IPS DF 6.9 (cell line): ENCODE data around the gene DCST2.

Source experiments
- DNase-seq: peaks from one replicate; pipeline ENCODE4 v3.0.0-alpha.2; 2013; ENCODE audit warnings: low read depth, low spot score
- H3K27ac ChIP-seq: one replicate; pipeline ENCODE4 v1.5.1; 2013; ENCODE audit warnings: low read length, control low read depth
- H3K27me3 ChIP-seq: 2 replicates; pipeline ENCODE4 v1.6.1; 2013; ENCODE audit warnings: mild to moderate bottlenecking, low read length; ENCODE audit not compliant: control insufficient read depth, insufficient read depth
- H3K36me3 ChIP-seq: 2 replicates; pipeline ENCODE4 v1.6.1; 2013; ENCODE audit warnings: low read length; ENCODE audit not compliant: control insufficient read depth, insufficient read depth
- H3K4me1 ChIP-seq: 2 replicates; pipeline ENCODE4 v1.6.1; 2013; ENCODE audit warnings: low read length; ENCODE audit not compliant: control insufficient read depth, insufficient read depth
- H3K4me3 ChIP-seq: 2 replicates; pipeline ENCODE4 v1.5.1; 2013; ENCODE audit warnings: mild to moderate bottlenecking, low read length
- H3K9me3 ChIP-seq: 2 replicates; pipeline ENCODE4 v1.6.1; 2013; ENCODE audit warnings: low read length, inconsistent platforms; ENCODE audit not compliant: control insufficient read depth, insufficient read depth
- WGBS: extraction: QIAGEN DNeasy Blood & Tissue Kit; methylation state at CpG from one replicate; pipeline ENCODE4 v1.1.7; 2013; ENCODE audit warnings: mixed read lengths, missing lambda C conversion rate; ENCODE audit not compliant: insufficient read length, insufficient coverage; 5-methylcytosine and 5-hydroxymethylcytosine counted together

Gene DCST2

DNA sequence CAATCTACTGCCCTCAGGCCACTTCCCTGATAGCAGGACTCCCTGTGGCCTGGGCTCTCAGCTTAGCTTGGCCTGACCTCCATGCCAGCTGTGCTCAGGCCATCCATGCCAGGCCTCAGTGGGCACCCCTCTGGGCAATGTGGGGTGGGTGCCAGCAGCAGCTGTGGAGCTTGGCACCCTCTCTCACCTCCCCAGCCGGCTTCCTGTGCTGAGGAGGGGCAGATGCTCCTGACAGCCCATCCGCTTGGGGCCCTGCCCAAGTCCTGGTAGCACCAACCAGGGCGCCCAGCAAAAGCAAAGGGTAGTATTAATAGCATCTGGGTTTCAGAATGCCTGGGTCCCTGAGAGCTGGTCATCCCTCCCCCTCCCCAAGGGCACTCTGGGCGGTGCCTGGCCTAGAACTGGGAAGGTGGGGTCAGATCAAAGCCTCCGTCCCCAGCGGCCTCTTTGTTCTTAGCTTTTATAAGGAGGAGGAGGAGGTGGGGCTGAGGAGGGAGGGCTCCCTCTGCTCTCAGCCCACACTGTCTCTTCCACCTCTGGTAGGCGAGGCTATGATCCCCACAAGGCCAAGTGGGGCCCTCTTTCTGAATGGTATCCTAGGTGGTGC, 36.1 kb upstream of the DCST2 start:
- Histone ChIP-seq H3K27ac (no peak overlapping the region), H3K27me3 (no peaks in the 10 kb centered on the region), H3K4me1 (peaks cover 13% of the 10 kb centered on the region), H3K36me3 (peaks cover 4% of the 10 kb centered on the region; the same call in 1 of the 2 replicates), H3K9me3 (no peaks in the 10 kb centered on the region), H3K4me3 (no peak overlapping the region; the same call in 1 of the 2 replicates)
- no peak for DNase-seq
- no CpG with 5 or more reads among the region's 7 CpGs for WGBS

DNA sequence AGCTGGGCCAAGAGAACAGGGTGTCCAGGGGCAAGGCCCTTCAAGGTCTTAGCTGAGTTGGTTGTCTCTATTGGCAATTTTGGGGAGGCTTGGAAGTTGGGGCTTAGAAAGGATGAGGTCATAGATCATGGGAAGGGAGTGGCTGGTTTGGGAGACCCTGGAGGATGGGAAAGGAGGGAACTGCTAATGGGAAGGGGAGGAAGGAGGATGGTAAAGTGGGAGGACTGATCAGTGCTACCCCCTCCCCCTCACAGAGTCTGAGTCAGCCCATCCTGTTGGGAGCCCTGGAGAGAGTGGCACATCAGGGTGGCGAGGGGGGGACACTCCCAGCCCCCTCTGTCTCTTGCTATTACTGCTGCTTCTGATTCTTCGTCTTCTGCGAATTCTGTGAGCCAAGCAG, 35.0 kb upstream of the DCST2 start:
- H3K4me3 ChIP-seq, result no peak overlapping the region
- no peak overlapping the region for H3K27ac ChIP-seq
- DNase-seq, result no peak
- peaks cover 4% of the 10 kb centered on the region; the same call in 1 of the 2 replicates for H3K36me3 ChIP-seq
- no peaks in the 10 kb centered on the region for H3K9me3 ChIP-seq
- no CpG with 5 or more reads among the region's 3 CpGs for WGBS
- peaks cover 13% of the 10 kb centered on the region for H3K4me1 ChIP-seq
- H3K27me3 ChIP-seq, result no peaks in the 10 kb centered on the region

DNA sequence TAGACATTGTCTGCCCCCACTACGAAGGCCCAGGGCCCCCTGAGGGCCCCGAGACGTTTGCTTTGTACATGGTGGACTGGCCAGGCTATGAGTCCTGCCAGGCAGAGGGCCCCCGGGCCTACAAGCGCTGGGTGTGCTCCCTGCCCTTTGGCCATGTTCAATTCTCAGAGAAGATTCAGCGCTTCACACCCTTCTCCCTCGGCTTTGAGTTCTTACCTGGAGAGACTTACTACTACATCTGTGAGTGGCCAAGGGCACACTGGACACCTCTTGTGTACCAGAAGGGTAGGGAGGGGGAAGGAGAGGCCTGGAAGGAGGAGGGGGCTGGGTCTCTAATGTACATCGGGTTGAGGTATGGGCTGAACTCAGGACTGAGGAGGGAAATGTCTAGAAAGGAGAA, 33.2 kb upstream of the DCST2 start:
- peaks cover 7% of the 10 kb centered on the region for H3K4me1 ChIP-seq
- peaks cover 4% of the 10 kb centered on the region; the same call in 1 of the 2 replicates for H3K36me3 ChIP-seq
- H3K9me3 ChIP-seq, result no peaks in the 10 kb centered on the region
- H3K27ac ChIP-seq, result no peak overlapping the region
- H3K4me3 ChIP-seq, result no peak overlapping the region
- DNase-seq, result no peak
- WGBS, result no CpG with 5 or more reads among the region's 8 CpGs
- H3K27me3 ChIP-seq, result no peaks in the 10 kb centered on the region

DNA sequence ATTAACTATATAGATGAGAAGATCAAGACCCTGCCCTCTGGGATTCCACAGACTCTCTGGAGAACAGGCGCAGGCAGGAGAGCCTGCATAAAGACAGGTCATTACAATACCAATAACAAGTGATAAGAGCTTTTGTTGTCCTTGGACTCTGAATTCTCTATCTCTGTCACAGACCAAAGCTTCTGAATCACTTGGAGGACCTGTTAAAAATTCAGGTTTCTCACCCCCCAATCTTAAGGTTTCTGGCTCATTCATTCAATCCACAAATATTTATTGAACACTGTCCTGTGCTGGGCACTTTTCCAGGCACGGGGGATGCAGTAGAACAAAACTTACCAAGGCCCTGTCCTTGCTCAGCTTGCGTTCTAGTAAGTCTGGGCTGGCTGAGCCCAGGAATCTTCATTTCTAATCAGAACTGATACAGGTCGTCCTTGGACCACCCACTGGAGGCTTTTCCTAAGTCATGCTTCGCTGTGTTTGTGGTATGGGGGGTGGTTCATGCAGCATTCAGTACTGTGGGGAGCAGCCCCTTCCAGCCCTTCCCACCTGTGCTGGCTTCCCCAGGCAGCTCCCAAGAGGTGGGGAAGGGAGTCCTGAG, 31.4 kb upstream of the DCST2 start:
- Histone ChIP-seq H3K27me3 (no peaks in the 10 kb centered on the region), H3K4me3 (no peak overlapping the region), H3K4me1 (peaks cover 5% of the 10 kb centered on the region), H3K27ac (no peak overlapping the region), H3K36me3 (peaks cover 4% of the 10 kb centered on the region; the same call in 1 of the 2 replicates), H3K9me3 (no peaks in the 10 kb centered on the region)
- no CpG with 5 or more reads among the region's 5 CpGs for WGBS
- DNase-seq, result no peak

DNA sequence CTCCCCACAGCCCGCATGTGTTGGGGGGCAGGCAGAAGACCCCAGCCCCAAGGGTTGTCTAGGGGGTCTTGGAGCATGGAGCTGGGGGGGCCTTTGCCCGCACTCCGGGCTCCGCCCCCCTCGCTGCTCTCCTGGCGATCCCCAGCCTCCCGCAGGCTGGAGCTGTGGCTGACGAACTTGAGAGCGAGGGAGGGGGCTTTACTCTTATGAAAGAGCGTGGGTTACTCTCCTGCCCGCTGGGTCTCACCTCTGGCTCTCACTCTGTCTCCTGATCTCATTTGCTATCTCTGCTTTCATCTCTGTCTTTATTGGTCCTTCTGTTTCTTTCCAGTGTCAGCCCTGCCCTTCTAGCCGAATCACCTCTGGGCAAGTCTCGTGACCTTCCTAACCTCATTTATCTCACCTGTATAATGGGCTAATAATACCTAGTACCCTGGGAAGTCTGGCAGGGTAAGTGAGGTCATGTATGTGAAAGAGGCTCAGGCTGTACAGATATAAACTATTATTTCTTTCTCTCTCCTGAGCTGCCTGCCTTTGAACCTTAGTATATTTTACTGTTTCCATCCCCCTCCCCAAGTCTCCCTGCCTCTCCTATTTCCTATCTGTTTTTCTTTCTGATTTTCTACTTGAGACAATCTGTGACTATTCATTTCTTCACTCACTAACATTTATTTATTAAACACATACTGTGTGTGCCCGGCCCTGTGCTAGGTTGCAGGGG, 30.7 kb upstream of the DCST2 start:
- WGBS, result no CpG with 5 or more reads among the region's 14 CpGs
- peaks cover 4% of the 10 kb centered on the region; the same call in 1 of the 2 replicates for H3K36me3 ChIP-seq
- no peak overlapping the region for H3K27ac ChIP-seq
- peak overlapping the region; percentile 97; the same call in 1 of the 2 replicates for H3K4me3 ChIP-seq
- no peaks in the 10 kb centered on the region for H3K9me3 ChIP-seq
- H3K4me1 ChIP-seq, result peaks cover 5% of the 10 kb centered on the region
- no peaks in the 10 kb centered on the region for H3K27me3 ChIP-seq
- DNase-seq, result no peak

DNA sequence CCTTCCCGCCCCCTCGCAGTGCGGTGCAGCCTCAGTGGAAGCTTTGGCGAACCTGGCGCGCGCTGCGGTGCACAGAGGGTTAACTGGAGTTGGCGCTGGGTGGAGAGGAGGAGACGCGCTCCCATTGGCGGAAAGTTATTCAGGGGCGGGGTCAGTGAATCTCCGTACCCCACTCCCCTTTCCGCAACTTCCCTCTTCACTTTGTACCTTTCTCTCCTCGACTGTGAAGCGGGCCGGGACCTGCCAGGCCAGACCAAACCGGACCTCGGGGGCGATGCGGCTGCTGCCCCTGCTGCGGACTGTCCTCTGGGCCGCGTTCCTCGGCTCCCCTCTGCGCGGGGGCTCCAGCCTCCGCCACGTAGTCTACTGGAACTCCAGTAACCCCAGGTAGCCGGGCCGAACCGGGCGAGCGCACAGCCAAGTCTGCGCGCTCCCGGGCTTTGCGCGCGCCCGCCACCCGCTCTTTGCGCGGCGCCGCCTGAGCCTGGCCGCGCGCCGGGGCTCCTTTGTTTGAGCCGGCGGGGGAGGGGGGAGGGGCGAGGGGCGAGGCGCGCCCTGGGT, 30.0 kb upstream of the DCST2 start, which contains the start of gene EFNA4:
Gene EFNA4 (plus strand): TSS at position 191 of the 561 bp plus-strand sequence. CDS start 84 bp downstream, at position 275.
- H3K27ac ChIP-seq, result no peak within 1 kb of the TSS
- H3K4me1 ChIP-seq, result peaks cover 5% of the 10 kb centered on the region
- H3K36me3 ChIP-seq, result peaks cover 4% of the 10 kb centered on the region; the same call in 1 of the 2 replicates
- H3K4me3 ChIP-seq, result peak within 1 kb of the TSS; percentile 97
- DNase-seq, result no peak
- no peaks in the 10 kb centered on the region for H3K9me3 ChIP-seq
- WGBS, result no CpG with 5 or more reads among the region's 57 CpGs
- no peaks in the 10 kb centered on the region for H3K27me3 ChIP-seq

DNA sequence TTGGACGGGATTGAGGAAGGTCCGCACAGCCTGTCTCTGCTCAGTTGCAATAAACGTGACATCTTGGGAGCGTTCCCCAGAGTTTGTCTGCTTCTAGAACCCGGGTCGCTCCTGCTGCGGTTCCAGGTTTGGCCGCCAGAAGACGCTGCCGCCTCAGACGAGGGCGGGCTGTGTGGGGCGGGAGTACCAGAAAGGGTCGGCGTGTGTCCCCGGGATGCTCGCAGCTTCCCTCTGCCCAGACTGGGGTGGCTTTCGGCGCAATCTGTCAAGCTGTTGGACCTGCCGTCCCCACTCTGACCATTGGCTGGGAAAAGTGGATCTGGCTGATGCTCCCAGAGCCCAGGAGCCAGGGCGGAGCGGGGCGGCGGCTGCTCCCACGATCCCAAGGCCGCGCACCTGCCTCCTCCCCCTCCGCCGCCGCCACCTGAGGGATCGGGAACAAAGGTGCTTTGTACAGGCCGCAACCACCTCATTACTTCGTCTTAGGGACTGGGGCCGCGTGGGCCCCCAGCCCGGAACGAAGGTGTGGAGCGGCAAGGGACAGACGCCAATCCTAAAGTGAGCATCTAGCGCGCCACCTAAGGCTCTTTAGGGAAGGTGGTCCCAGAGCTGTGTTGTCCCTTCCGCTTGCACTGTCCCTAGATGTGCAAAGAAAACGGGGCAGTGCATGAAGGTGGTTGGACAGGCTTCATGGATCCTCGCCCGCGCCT, 29.3 kb upstream of the DCST2 start:
- H3K4me1 ChIP-seq, result peaks cover 5% of the 10 kb centered on the region
- H3K9me3 ChIP-seq, result no peaks in the 10 kb centered on the region
- no peak for DNase-seq
- no CpG with 5 or more reads among the region's 46 CpGs for WGBS
- H3K4me3 ChIP-seq, result peak overlapping the region; percentile 97; the same call in 1 of the 2 replicates
- peaks cover 5% of the 10 kb centered on the region for H3K36me3 ChIP-seq
- H3K27ac ChIP-seq, result no peak overlapping the region
- no peaks in the 10 kb centered on the region for H3K27me3 ChIP-seq

DNA sequence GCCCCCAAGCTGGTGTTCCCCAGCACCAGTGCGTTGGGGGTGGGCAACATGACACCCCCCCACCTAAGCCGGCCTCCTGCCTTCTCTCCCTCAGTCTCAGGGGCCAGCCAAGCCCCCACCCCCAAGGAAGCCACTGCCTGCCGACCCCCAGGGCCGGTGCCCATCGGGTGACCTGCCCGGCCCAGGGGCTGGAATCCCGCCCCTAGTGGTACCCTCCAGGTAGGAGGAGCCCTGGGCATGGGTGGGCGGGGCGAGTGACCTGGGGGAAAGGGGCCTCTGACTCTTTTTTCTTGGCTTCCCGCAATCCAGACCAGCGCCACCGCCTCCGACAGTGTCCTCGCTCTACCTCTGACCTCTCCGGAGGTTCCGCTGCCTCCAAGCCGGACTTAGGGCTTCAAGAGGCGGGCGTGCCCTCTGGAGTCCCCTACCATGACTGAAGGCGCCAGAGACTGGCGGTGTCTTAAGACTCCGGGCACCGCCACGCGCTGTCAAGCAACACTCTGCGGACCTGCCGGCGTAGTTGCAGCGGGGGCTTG, 28.6 kb upstream of the DCST2 start:
- no peaks in the 10 kb centered on the region for H3K27me3 ChIP-seq
- peak overlapping the region; percentile 26; the same call in 1 of the 2 replicates for H3K4me3 ChIP-seq
- no peaks in the 10 kb centered on the region for H3K9me3 ChIP-seq
- no CpG with 5 or more reads among the region's 29 CpGs for WGBS
- peaks cover 7% of the 10 kb centered on the region for H3K36me3 ChIP-seq
- H3K4me1 ChIP-seq, result peaks cover 5% of the 10 kb centered on the region
- H3K27ac ChIP-seq, result no peak overlapping the region
- no peak for DNase-seq

DNA sequence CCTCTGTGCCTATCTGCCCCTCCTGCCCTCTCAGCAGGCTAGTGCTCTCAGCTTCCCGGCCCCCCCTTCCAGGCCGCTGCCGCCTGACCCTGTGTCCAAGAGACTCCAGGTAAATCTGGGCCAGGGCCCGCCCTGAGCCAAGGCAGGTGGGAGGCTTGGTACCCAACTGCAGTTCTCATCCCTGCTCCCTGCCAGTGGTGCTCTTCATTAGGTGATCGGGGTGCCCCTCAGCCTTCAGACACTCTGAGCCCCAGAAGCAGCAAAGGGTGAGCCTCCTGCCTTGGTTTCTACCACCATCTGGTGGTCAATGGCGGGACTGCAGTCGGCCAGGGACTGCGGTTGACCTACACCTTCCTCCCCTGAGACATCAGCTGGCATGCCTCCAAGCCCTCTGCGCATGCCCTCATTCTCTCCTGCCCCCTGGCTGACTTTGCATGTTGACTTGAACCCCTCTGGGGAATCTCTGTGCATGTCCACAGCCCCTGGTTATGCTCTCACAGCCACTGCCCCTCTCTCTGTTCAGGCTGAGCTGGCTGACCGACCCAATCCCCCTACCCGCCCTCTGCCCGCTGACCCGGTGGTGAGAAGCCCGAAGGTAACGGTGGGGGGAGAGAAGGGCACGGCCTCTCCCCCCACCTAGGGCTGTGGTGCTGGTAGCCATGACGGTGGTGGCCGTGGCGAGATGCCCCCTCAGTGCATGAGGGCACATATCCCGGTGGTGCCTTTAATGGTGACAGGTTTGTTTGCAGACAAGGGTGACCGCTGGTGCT, 28.0 kb upstream of the DCST2 start:
- H3K27ac ChIP-seq, result no peak overlapping the region
- WGBS, result no CpG with 5 or more reads among the region's 21 CpGs
- H3K4me1 ChIP-seq, result peaks cover 5% of the 10 kb centered on the region
- H3K4me3 ChIP-seq, result no peak overlapping the region; the same call in 1 of the 2 replicates
- DNase-seq, result no peak
- H3K9me3 ChIP-seq, result no peaks in the 10 kb centered on the region
- H3K27me3 ChIP-seq, result no peaks in the 10 kb centered on the region
- H3K36me3 ChIP-seq, result peaks cover 7% of the 10 kb centered on the region
